GM23338 (cell line): ENCODE data around the gene IST1. TPM values are rescaled to one million over a fixed set of nuclear protein-coding genes. Genes with fewer than 3 reads are reported as not detected.

ENCODE experiments used
- ATAC-seq: fragments of 200-7000 bp; cut with Tn5 transposase; 3 replicates; pipeline ENCODE4 v1.9.1; 2020
- DNase-seq: peaks from one replicate; pipeline ENCODE4 v3.0.0-alpha.2; 2015; ENCODE audit warnings: low spot score
- H2AFZ ChIP-seq: fragments of 200-600 bp; sonication (generic); 2 replicates; pipeline ENCODE4 v1.8.0; 2016; ENCODE audit warnings: antibody characterized with exemption, mild to moderate bottlenecking, moderate library complexity
- H3F3A ChIP-seq: fragments of 200-600 bp; sonication (generic); replicated peaks from 2 replicates; pipeline ENCODE4 v1.8.0; 2017; ENCODE audit warnings: antibody characterized with exemption, mixed run types, low read depth
- H3K27ac ChIP-seq: fragments of 200-600 bp; sonication (generic); 2 replicates; pipeline ENCODE4 v1.6.1; 2016; ENCODE audit warnings: low read depth
- H3K27me3 ChIP-seq: fragments of 200-600 bp; sonication (generic); 2 replicates; pipeline ENCODE4 v1.8.0; 2016; ENCODE audit warnings: mild to moderate bottlenecking, mixed run types, moderate library complexity; ENCODE audit not compliant: insufficient read depth
- H3K36me3 ChIP-seq: fragments of 200-600 bp; sonication (generic); 2 replicates; pipeline ENCODE4 v1.8.0; 2016; ENCODE audit warnings: mild to moderate bottlenecking; ENCODE audit not compliant: insufficient read depth
- H3K4me1 ChIP-seq: fragments of 200-600 bp; sonication (generic); 2 replicates; pipeline ENCODE4 v1.8.0; 2016; ENCODE audit warnings: mild to moderate bottlenecking, moderate library complexity; ENCODE audit not compliant: insufficient read depth
- H3K4me2 ChIP-seq: fragments of 200-600 bp; sonication (generic); 2 replicates; pipeline ENCODE4 v1.7.1; 2017; ENCODE audit warnings: mixed run types
- H3K4me3 ChIP-seq: fragments of 200-600 bp; sonication (generic); 2 replicates; pipeline ENCODE4 v1.6.1; 2016; ENCODE audit warnings: mixed run types
- H3K79me2 ChIP-seq: fragments of 200-600 bp; sonication (generic); replicated peaks from 2 replicates; pipeline ENCODE4 v1.8.0; 2017; ENCODE audit warnings: mild to moderate bottlenecking; ENCODE audit not compliant: insufficient read depth
- H3K9me2 ChIP-seq: fragments of 200-600 bp; sonication (generic); 2 replicates; pipeline ENCODE4 v1.8.0; 2017; ENCODE audit not compliant: insufficient read depth
- H4K20me1 ChIP-seq: fragments of 200-600 bp; sonication (generic); replicated peaks from 2 replicates; pipeline ENCODE4 v1.8.0; 2017; ENCODE audit warnings: mild to moderate bottlenecking; ENCODE audit not compliant: insufficient read depth
- H3K27ac Mint-ChIP-seq: 2 replicates; pipeline ENCODE4 v1.8.0; 2020; ENCODE audit warnings: inconsistent platforms, mild to moderate bottlenecking, moderate library complexity, mixed read lengths
- H3K27me3 Mint-ChIP-seq: 3 replicates; pipeline ENCODE4 v1.8.0; 2022; ENCODE audit warnings: low read depth, mild to moderate bottlenecking, moderate library complexity, mixed read lengths, inconsistent platforms; ENCODE audit not compliant: insufficient read depth, poor library complexity
- H3K36me3 Mint-ChIP-seq: 3 replicates; pipeline ENCODE4 v1.8.0; 2021; ENCODE audit warnings: low read depth, mild to moderate bottlenecking, inconsistent platforms, moderate library complexity, mixed read lengths
- H3K4me1 Mint-ChIP-seq: 3 replicates; pipeline ENCODE4 v1.8.0; 2020; ENCODE audit warnings: mild to moderate bottlenecking, inconsistent platforms, mixed read lengths
- H3K4me3 Mint-ChIP-seq: 3 replicates; pipeline ENCODE4 v1.8.0; 2021; ENCODE audit warnings: moderate library complexity, mild to moderate bottlenecking, inconsistent platforms, mixed read lengths
- H3K9me3 Mint-ChIP-seq: 3 replicates; pipeline ENCODE4 v1.8.0; 2020; ENCODE audit warnings: moderate library complexity, mild to moderate bottlenecking, inconsistent platforms, mixed read lengths
- CREB1 ChIP-seq: fragments of 250-450 bp; sonication (Bioruptor Pico); IDR thresholded peaks from 2 replicates; pipeline ENCODE4 v1.5.0; 2020; ENCODE audit warnings: low read depth, mild to moderate bottlenecking, moderate library complexity
- EZH2 ChIP-seq: fragments of 200-600 bp; sonication (generic); IDR thresholded peaks from one replicate; pipeline ENCODE4 v1.8.0; 2017; ENCODE audit warnings: antibody characterized with exemption, mild to moderate bottlenecking, low read depth; ENCODE audit not compliant: unreplicated experiment
- EZH2phosphoT487 ChIP-seq: fragments of 200-600 bp; sonication (generic); IDR thresholded peaks from one replicate; pipeline ENCODE4 v1.8.1; 2018; ENCODE audit warnings: antibody characterized with exemption; ENCODE audit not compliant: unreplicated experiment
- JUNB ChIP-seq: IDR thresholded peaks from one replicate; pipeline ENCODE4 v1.6.1; 2016; ENCODE audit warnings: antibody characterized with exemption; ENCODE audit not compliant: unreplicated experiment
- NANOG ChIP-seq: IDR thresholded peaks from 2 replicates; pipeline ENCODE4 v1.6.1; 2016; ENCODE audit warnings: antibody characterized with exemption, borderline replicate concordance
- POLR2AphosphoS5 ChIP-seq: IDR thresholded peaks from 2 replicates; pipeline ENCODE4 v1.6.1; 2016; ENCODE audit warnings: antibody characterized with exemption, low read depth
- STAT1 ChIP-seq: IDR thresholded peaks from one replicate; pipeline ENCODE4 v1.6.1; 2016; ENCODE audit warnings: antibody characterized with exemption; ENCODE audit not compliant: unreplicated experiment
- ZNF114 ChIP-seq: fragments of 250-450 bp; sonication (Bioruptor Pico); IDR thresholded peaks from 2 replicates; pipeline ENCODE4 v1.5.0; 2020; ENCODE audit warnings: mild to moderate bottlenecking, moderate library complexity
- ZNF331 ChIP-seq: fragments of 250-450 bp; sonication (Bioruptor Pico); IDR thresholded peaks from 2 replicates; pipeline ENCODE4 v1.5.0; 2020; ENCODE audit warnings: low read depth, mild to moderate bottlenecking, moderate library complexity
- polyA plus RNA-seq: library from polyadenylated mRNA; unstranded; fragments of >200 nt; fragmentation: Nextera tagmentation; extraction: Ambion mirVana; gene quantifications from 2 replicates; pipeline ENCODE4 v1.2.1, GENCODE V29; 2016
- total RNA-seq: library from RNA; depleted of rRNA; stranded (reverse); fragments of >200 nt; shearing (Covaris generic); gene quantifications from 2 replicates; pipeline ENCODE4 v1.2.3, GENCODE V29; 2014
- TF ChIP-seq, protein P1 (sequence below), 2 experiments: fragments of 200-600 bp in 1 of 2; sonication (generic) in 1 of 2; conservative IDR thresholded peaks; 2 replicates each; pipeline versions ENCODE4 v1.5.1 to v1.6.1; 2016 to 2017; ENCODE audit warnings: antibody characterized with exemption in 2 of 2, low read depth in 2 of 2, mild to moderate bottlenecking in 2 of 2, moderate library complexity in 1 of 2
- TF ChIP-seq, protein P2 (sequence below): IDR thresholded peaks from 2 replicates; pipeline ENCODE4 v1.6.1; 2016; ENCODE audit warnings: antibody characterized with exemption
- TF ChIP-seq, protein P3 (sequence below): IDR thresholded peaks from one replicate; pipeline ENCODE4 v1.6.1; 2018; ENCODE audit warnings: antibody characterized with exemption; ENCODE audit not compliant: unreplicated experiment
- TF ChIP-seq, protein P4 (sequence below): fragments of 250-450 bp; sonication (Bioruptor Pico); IDR thresholded peaks from 2 replicates; pipeline ENCODE4 v1.5.0; 2020; ENCODE audit warnings: mild to moderate bottlenecking, moderate library complexity

Gene IST1
- total and polyA plus RNA-seq, 2 experiments from 2014 or later, result 108 to 234 TPM

DNA sequence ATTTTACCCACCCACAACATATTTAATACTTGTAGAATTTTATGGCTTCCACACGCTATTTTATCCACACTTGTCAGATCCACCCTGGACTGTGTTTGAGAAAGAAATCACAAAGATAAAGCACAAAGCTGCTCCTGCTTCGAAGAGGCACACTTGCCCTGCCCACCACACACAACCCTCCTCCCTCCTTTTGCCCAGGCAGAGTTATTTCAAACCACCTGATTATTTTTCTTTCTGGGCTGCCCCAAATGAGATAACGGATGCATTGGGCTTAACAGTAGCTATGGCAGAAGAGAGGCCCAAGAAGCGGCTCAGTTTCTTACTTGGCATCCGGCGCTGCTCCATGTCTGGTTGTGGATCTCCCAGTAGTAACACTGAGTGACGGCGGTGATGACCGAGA, 77.7 kb downstream of the IST1 start:
- ATAC-seq, result no peak
- no peak overlapping the region for H3K4me3 Mint-ChIP-seq
- H3K36me3 Mint-ChIP-seq, result no peaks in the 10 kb centered on the region
- H3K27ac ChIP-seq, result no peak overlapping the region
- no peaks in the 10 kb centered on the region for H3K36me3 ChIP-seq
- H3K27ac Mint-ChIP-seq, result no peak overlapping the region
- no peak overlapping the region for H3K4me2 ChIP-seq
- H3K79me2 ChIP-seq, result no peaks in the 10 kb centered on the region
- no peaks in the 10 kb centered on the region for H3K4me1 ChIP-seq
- H3K9me3 Mint-ChIP-seq, result no peaks in the 10 kb centered on the region
- H3K4me3 ChIP-seq, result no peak overlapping the region
- H3K4me1 Mint-ChIP-seq, result no peaks in the 10 kb centered on the region
- no peaks in the 10 kb centered on the region for H3K27me3 Mint-ChIP-seq
- H3K27me3 ChIP-seq, result no peaks in the 10 kb centered on the region
- H2AFZ ChIP-seq, result 0 out of 2 replicates have a peak overlapping the region, but pooled peaks have one; percentile 56
- H3K9me2 ChIP-seq, result no peaks in the 10 kb centered on the region
- TF ChIP-seq, protein P1, sequence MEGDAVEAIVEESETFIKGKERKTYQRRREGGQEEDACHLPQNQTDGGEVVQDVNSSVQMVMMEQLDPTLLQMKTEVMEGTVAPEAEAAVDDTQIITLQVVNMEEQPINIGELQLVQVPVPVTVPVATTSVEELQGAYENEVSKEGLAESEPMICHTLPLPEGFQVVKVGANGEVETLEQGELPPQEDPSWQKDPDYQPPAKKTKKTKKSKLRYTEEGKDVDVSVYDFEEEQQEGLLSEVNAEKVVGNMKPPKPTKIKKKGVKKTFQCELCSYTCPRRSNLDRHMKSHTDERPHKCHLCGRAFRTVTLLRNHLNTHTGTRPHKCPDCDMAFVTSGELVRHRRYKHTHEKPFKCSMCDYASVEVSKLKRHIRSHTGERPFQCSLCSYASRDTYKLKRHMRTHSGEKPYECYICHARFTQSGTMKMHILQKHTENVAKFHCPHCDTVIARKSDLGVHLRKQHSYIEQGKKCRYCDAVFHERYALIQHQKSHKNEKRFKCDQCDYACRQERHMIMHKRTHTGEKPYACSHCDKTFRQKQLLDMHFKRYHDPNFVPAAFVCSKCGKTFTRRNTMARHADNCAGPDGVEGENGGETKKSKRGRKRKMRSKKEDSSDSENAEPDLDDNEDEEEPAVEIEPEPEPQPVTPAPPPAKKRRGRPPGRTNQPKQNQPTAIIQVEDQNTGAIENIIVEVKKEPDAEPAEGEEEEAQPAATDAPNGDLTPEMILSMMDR (conservative IDR thresholded peaks at IDR 0.05; ENCODE audit: low read depth in 2 of 2), result no peak
- TF ChIP-seq, protein P2, sequence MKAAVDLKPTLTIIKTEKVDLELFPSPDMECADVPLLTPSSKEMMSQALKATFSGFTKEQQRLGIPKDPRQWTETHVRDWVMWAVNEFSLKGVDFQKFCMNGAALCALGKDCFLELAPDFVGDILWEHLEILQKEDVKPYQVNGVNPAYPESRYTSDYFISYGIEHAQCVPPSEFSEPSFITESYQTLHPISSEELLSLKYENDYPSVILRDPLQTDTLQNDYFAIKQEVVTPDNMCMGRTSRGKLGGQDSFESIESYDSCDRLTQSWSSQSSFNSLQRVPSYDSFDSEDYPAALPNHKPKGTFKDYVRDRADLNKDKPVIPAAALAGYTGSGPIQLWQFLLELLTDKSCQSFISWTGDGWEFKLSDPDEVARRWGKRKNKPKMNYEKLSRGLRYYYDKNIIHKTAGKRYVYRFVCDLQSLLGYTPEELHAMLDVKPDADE, result no peak
- TF ChIP-seq EZH2, result no peak
- no peak for TF ChIP-seq CREB1 (CRISPR knock-in tag)
- no peak for TF ChIP-seq STAT1
- TF ChIP-seq ZNF114, result no peak
- no peak for TF ChIP-seq EZH2phosphoT487
- TF ChIP-seq, protein P3, sequence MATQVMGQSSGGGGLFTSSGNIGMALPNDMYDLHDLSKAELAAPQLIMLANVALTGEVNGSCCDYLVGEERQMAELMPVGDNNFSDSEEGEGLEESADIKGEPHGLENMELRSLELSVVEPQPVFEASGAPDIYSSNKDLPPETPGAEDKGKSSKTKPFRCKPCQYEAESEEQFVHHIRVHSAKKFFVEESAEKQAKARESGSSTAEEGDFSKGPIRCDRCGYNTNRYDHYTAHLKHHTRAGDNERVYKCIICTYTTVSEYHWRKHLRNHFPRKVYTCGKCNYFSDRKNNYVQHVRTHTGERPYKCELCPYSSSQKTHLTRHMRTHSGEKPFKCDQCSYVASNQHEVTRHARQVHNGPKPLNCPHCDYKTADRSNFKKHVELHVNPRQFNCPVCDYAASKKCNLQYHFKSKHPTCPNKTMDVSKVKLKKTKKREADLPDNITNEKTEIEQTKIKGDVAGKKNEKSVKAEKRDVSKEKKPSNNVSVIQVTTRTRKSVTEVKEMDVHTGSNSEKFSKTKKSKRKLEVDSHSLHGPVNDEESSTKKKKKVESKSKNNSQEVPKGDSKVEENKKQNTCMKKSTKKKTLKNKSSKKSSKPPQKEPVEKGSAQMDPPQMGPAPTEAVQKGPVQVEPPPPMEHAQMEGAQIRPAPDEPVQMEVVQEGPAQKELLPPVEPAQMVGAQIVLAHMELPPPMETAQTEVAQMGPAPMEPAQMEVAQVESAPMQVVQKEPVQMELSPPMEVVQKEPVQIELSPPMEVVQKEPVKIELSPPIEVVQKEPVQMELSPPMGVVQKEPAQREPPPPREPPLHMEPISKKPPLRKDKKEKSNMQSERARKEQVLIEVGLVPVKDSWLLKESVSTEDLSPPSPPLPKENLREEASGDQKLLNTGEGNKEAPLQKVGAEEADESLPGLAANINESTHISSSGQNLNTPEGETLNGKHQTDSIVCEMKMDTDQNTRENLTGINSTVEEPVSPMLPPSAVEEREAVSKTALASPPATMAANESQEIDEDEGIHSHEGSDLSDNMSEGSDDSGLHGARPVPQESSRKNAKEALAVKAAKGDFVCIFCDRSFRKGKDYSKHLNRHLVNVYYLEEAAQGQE, result no peak
- no peak for TF ChIP-seq NANOG
- TF ChIP-seq, protein P4, sequence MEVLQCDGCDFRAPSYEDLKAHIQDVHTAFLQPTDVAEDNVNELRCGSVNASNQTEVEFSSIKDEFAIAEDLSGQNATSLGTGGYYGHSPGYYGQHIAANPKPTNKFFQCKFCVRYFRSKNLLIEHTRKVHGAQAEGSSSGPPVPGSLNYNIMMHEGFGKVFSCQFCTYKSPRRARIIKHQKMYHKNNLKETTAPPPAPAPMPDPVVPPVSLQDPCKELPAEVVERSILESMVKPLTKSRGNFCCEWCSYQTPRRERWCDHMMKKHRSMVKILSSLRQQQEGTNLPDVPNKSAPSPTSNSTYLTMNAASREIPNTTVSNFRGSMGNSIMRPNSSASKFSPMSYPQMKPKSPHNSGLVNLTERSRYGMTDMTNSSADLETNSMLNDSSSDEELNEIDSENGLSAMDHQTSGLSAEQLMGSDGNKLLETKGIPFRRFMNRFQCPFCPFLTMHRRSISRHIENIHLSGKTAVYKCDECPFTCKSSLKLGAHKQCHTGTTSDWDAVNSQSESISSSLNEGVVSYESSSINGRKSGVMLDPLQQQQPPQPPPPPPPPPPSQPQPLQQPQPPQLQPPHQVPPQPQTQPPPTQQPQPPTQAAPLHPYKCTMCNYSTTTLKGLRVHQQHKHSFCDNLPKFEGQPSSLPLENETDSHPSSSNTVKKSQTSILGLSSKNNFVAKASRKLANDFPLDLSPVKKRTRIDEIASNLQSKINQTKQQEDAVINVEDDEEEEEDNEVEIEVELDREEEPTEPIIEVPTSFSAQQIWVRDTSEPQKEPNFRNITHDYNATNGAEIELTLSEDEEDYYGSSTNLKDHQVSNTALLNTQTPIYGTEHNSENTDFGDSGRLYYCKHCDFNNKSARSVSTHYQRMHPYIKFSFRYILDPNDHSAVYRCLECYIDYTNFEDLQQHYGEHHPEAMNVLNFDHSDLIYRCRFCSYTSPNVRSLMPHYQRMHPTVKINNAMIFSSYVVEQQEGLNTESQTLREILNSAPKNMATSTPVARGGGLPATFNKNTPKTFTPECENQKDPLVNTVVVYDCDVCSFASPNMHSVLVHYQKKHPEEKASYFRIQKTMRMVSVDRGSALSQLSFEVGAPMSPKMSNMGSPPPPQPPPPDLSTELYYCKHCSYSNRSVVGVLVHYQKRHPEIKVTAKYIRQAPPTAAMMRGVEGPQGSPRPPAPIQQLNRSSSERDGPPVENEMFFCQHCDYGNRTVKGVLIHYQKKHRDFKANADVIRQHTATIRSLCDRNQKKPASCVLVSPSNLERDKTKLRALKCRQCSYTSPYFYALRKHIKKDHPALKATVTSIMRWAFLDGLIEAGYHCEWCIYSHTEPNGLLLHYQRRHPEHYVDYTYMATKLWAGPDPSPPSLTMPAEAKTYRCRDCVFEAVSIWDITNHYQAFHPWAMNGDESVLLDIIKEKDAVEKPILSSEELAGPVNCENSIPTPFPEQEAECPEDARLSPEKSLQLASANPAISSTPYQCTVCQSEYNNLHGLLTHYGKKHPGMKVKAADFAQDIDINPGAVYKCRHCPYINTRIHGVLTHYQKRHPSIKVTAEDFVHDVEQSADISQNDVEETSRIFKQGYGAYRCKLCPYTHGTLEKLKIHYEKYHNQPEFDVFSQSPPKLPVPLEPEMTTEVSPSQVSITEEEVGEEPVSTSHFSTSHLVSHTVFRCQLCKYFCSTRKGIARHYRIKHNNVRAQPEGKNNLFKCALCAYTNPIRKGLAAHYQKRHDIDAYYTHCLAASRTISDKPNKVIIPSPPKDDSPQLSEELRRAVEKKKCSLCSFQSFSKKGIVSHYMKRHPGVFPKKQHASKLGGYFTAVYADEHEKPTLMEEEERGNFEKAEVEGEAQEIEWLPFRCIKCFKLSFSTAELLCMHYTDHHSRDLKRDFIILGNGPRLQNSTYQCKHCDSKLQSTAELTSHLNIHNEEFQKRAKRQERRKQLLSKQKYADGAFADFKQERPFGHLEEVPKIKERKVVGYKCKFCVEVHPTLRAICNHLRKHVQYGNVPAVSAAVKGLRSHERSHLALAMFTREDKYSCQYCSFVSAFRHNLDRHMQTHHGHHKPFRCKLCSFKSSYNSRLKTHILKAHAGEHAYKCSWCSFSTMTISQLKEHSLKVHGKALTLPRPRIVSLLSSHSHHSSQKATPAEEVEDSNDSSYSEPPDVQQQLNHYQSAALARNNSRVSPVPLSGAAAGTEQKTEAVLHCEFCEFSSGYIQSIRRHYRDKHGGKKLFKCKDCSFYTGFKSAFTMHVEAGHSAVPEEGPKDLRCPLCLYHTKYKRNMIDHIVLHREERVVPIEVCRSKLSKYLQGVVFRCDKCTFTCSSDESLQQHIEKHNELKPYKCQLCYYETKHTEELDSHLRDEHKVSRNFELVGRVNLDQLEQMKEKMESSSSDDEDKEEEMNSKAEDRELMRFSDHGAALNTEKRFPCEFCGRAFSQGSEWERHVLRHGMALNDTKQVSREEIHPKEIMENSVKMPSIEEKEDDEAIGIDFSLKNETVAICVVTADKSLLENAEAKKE (CRISPR knock-in tag), result no peak
- TF ChIP-seq JUNB, result no peak
- TF ChIP-seq ZNF331, result no peak
- no peak for TF ChIP-seq POLR2AphosphoS5
- no peaks in the 10 kb centered on the region for H4K20me1 ChIP-seq
- DNase-seq, result no peak
- no peaks in the 10 kb centered on the region for H3F3A ChIP-seq
